Measurements from ENCODE around the gene INTS13. TPM values are rescaled to one million over a fixed set of nuclear protein-coding genes. Genes with fewer than 3 reads are reported as not detected.

INTS13 gene
- total RNA-seq, 1 donor from 2014 or later = 24.4 TPM

- Histone ChIP-seq H3K4me1 (peaks cover 63% of the 10 kb centered on the region), H3K27ac (replicated peaks) (no peak overlapping the region), H3K9me3 (replicated peaks) (no peaks in the 10 kb centered on the region), H3K4me3 (no peak overlapping the region), H3K27me3 (ENCODE audit: low read depth) (no peaks in the 10 kb centered on the region), H3K36me3 (peaks cover 8% of the 10 kb centered on the region)
- no peak for TF ChIP-seq CTCF (IDR thresholded peaks at IDR 0.05; ENCODE audit: borderline replicate concordance)
- intact Hi-C loops (cut with micrococcal nuclease) = no loop called here
- DNase-seq = no peak
Observed at GRCh38 chr12:26935636-26936378, 2.0 kb downstream of the INTS13 start.

GRCh38 chr12:26929590-26929989 lies 8.2 kb downstream of the INTS13 start:
- DNase-seq = no peak
- Histone ChIP-seq H3K36me3 (peaks cover 48% of the 10 kb centered on the region), H3K9me3 (replicated peaks) (no peaks in the 10 kb centered on the region), H3K4me1 (peaks cover 7% of the 10 kb centered on the region), H3K27ac (replicated peaks) (no peak overlapping the region), H3K27me3 (ENCODE audit: low read depth) (no peaks in the 10 kb centered on the region), H3K4me3 (no peak overlapping the region)
- TF ChIP-seq CTCF (IDR thresholded peaks at IDR 0.05; ENCODE audit: borderline replicate concordance) = no peak
- intact Hi-C loops (cut with micrococcal nuclease) = no loop called here

GRCh38 chr12:26928661-26929060 lies 9.1 kb downstream of the INTS13 start:
- H3K4me3 ChIP-seq = no peak overlapping the region
- H3K27me3 ChIP-seq (ENCODE audit: low read depth) = no peaks in the 10 kb centered on the region
- TF ChIP-seq CTCF (IDR thresholded peaks at IDR 0.05; ENCODE audit: borderline replicate concordance) = no peak
- no peak overlapping the region for H3K27ac ChIP-seq (replicated peaks)
- intact Hi-C loops (cut with micrococcal nuclease) = no loop called here
- no peaks in the 10 kb centered on the region for H3K9me3 ChIP-seq (replicated peaks)
- H3K4me1 ChIP-seq = no peaks in the 10 kb centered on the region
- H3K36me3 ChIP-seq = peaks cover 54% of the 10 kb centered on the region
- no peak for DNase-seq

- peaks cover 81% of the 10 kb centered on the region for H3K36me3 ChIP-seq
- no peaks in the 10 kb centered on the region for H3K4me1 ChIP-seq
- no peaks in the 10 kb centered on the region for H3K9me3 ChIP-seq (replicated peaks)
- H3K27me3 ChIP-seq (ENCODE audit: low read depth) = no peaks in the 10 kb centered on the region
- no peak for TF ChIP-seq CTCF (IDR thresholded peaks at IDR 0.05; ENCODE audit: borderline replicate concordance)
- no peak overlapping the region for H3K27ac ChIP-seq (replicated peaks)
- intact Hi-C loops (cut with micrococcal nuclease) = no loop called here
- H3K4me3 ChIP-seq = no peak overlapping the region
- DNase-seq = no peak
Observed at GRCh38 chr12:26921886-26922285, 15.9 kb downstream of the INTS13 start.

GRCh38 chr12:26919216-26919555 lies 18.6 kb downstream of the INTS13 start:
- Histone ChIP-seq H3K27ac (replicated peaks) (no peak overlapping the region), H3K9me3 (replicated peaks) (no peaks in the 10 kb centered on the region), H3K4me3 (no peak overlapping the region), H3K36me3 (peaks cover 79% of the 10 kb centered on the region), H3K27me3 (ENCODE audit: low read depth) (no peaks in the 10 kb centered on the region), H3K4me1 (no peaks in the 10 kb centered on the region)
- no peak for TF ChIP-seq CTCF (IDR thresholded peaks at IDR 0.05; ENCODE audit: borderline replicate concordance)
- no peak for DNase-seq
- intact Hi-C loops (cut with micrococcal nuclease) = no loop called here
